Mucosa of rectum (tissue), 2 donors: ENCODE results near the gene CFAP300.

Experiments used
- H3K27ac ChIP-seq, 2 donors: one replicate each; pipeline ENCODE4 v1.7.0; 2013; ENCODE audit warnings: inconsistent platforms in 2 of 2, low read depth in 2 of 2, low read length in 2 of 2
- H3K27me3 ChIP-seq, 2 donors: one replicate each; pipeline ENCODE4 v1.7.0; 2013; ENCODE audit warnings: low read length in 2 of 2; ENCODE audit not compliant: control insufficient read depth in 2 of 2, insufficient read depth in 2 of 2
- H3K36me3 ChIP-seq, 2 donors: one replicate each; pipeline ENCODE4 v1.7.0; 2013; ENCODE audit warnings: low read length in 2 of 2; ENCODE audit not compliant: control insufficient read depth in 2 of 2, insufficient read depth in 2 of 2
- H3K4me1 ChIP-seq, 2 donors: one replicate each; pipeline ENCODE4 v1.7.0; 2013; ENCODE audit warnings: low read length in 2 of 2, mild to moderate bottlenecking in 1 of 2; ENCODE audit not compliant: control insufficient read depth in 2 of 2, insufficient read depth in 2 of 2
- H3K4me3 ChIP-seq, 2 donors: one replicate each; pipeline ENCODE4 v1.7.0; 2013; ENCODE audit warnings: low read length in 2 of 2
- H3K9ac ChIP-seq, 2 donors: one replicate each; pipeline ENCODE4 v1.7.0; 2013; ENCODE audit warnings: low read length in 2 of 2, low read depth in 1 of 2, mild to moderate bottlenecking in 1 of 2
- H3K9me3 ChIP-seq, 2 donors: one replicate each; pipeline ENCODE4 v1.7.0; 2013; ENCODE audit warnings: low read length in 2 of 2; ENCODE audit not compliant: control insufficient read depth in 2 of 2
- donor health status: healthy.
- donor health status: Normal muscosa, but diverticular disease.

CFAP300 gene

GRCh38 chr11:102017026-102017425 is 30.2 kb upstream of the CFAP300 start:
- Histone ChIP-seq H3K4me3 (no peak overlapping the region), H3K9me3 (no peaks in the 10 kb centered on the region), H3K27ac (no peak overlapping the region), H3K36me3 (no peaks in the 10 kb centered on the region), H3K9ac (no peak overlapping the region), H3K27me3 (no peaks in the 10 kb centered on the region), H3K4me1 (no peaks in the 10 kb centered on the region)

DNA sequence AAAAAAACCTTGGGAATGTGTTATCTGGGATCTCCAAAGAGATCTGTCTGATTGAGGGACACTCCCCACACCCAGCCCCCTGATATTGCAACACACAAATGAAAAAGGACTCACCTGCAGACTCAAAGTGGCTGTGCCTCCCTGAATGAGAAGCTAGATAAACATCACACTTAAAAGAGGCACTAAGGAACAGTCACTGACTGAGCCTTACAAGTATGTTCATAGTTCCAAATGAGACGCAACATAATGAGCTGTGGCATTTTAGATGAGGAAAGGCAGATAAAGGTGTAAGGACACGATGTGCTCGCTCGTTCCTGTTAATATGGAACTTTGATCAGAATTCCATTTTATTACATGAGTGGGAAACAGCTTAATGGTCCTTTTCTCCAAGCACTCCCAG is 21.0 kb upstream of the CFAP300 start:
- peaks cover 0 to 3% of the 10 kb centered on the region in 2 donors for H3K4me1 ChIP-seq
- H3K27me3 ChIP-seq = no peaks in the 10 kb centered on the region
- H3K9me3 ChIP-seq = no peaks in the 10 kb centered on the region
- H3K27ac ChIP-seq = no peak overlapping the region
- no peak overlapping the region for H3K9ac ChIP-seq
- no peaks in the 10 kb centered on the region for H3K36me3 ChIP-seq
- H3K4me3 ChIP-seq = no peak overlapping the region

- Histone ChIP-seq H3K9ac (no peak overlapping the region), H3K27me3 (no peaks in the 10 kb centered on the region), H3K4me3 (no peak overlapping the region), H3K27ac (no peak overlapping the region), H3K9me3 (no peaks in the 10 kb centered on the region), H3K36me3 (no peaks in the 10 kb centered on the region), H3K4me1 (peaks cover 0 to 3% of the 10 kb centered on the region in 2 donors)
Observed at GRCh38 chr11:102026959-102027358, 20.3 kb upstream of the CFAP300 start.

DNA sequence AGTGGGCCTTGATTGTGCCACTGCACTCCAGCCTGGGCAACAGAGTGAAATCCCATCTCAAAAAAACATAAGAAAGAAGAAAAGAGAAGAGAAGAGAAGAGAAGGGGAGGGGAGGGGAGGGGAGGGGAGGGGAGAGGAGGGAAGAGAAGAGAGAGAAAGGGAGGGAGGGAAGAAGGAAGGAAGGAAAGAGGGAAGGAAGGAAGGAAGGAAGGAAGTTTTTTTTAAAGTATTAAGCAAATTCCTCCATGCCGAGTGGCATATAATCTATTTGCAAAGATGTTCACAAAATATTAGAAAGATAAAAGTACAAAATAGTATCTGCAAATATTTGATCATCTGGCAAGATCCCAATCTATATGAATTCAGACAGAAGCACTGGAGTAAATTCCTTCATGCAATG is 10.5 kb upstream of the CFAP300 start:
- Histone ChIP-seq H3K9me3 (no peaks in the 10 kb centered on the region), H3K9ac (no peak overlapping the region)

GRCh38 chr11:102046841-102047240 is 396 bp upstream of the CFAP300 start:
- Histone ChIP-seq H3K27ac (no peak overlapping the region), H3K9ac (peak overlapping the region in 1 of 2 donors; percentile 61), H3K9me3 (no peaks in the 10 kb centered on the region), H3K4me1 (no peaks in the 10 kb centered on the region), H3K27me3 (no peaks in the 10 kb centered on the region), H3K4me3 (peak overlapping the region; percentile 68 to 72), H3K36me3 (no peaks in the 10 kb centered on the region)

More for the DNA sequence above, 10.5 kb upstream of the CFAP300 start:
- Histone ChIP-seq H3K36me3 (no peaks in the 10 kb centered on the region), H3K27me3 (no peaks in the 10 kb centered on the region), H3K27ac (no peak overlapping the region), H3K4me3 (no peak overlapping the region), H3K4me1 (no peaks in the 10 kb centered on the region)

DNA sequence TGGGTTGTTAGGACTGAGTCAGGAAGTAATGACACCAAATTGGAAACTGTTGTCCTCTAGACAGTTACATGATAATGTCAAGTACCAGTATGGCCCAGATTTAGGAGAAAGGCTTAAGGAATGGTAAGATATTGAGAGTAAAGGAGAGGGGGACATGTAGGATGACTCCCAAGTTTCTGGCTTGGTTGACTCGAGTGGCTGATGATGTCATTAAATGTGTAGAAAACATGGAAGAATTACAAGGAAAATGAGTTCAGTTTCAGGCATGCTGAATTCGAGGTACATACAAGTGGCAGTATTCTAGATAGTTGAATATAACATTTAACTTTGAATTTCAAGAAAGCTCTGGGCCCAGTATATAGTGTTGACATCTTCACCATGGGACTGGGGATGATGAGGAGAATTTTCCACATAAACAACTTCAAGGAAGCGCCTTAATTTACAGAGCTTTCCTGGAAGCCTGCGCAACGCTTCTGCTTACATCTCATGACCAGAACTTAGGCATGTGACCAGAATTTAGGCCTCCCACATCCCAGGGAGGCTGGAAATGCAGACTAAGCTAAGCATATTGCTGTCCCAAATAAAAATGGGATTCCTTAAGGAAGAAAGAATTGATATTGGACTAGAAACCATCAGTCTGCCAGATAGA is 3.8 kb downstream of the CFAP300 start:
- H3K27ac ChIP-seq = no peak overlapping the region
- no peak overlapping the region for H3K9ac ChIP-seq
- no peak overlapping the region for H3K4me3 ChIP-seq
- no peaks in the 10 kb centered on the region for H3K9me3 ChIP-seq
- no peaks in the 10 kb centered on the region for H3K4me1 ChIP-seq
- no peaks in the 10 kb centered on the region for H3K36me3 ChIP-seq
- no peaks in the 10 kb centered on the region for H3K27me3 ChIP-seq

DNA sequence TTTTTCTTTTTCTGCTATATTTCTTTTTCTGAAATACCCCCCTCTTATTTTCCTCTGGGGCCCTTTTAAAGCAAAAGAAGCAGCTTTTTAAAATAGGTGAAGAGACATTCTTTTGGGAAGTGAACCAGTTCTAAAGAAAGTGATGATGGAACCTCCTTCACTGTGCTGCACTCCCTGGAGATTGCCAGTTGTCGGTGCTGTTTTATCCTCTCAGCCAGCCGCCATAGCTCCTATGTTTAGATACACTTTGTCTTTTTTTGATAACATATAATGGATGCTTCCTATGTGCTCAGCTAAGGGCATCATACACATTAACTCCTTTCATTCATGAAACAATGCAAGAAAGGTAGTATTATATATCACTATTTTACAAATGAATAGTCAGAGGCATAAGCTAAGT is 14.0 kb downstream of the CFAP300 start:
- no peaks in the 10 kb centered on the region for H3K27me3 ChIP-seq
- no peaks in the 10 kb centered on the region for H3K36me3 ChIP-seq
- H3K9ac ChIP-seq = no peak overlapping the region
- H3K9me3 ChIP-seq = no peaks in the 10 kb centered on the region
- H3K4me1 ChIP-seq = no peaks in the 10 kb centered on the region
- H3K4me3 ChIP-seq = no peak overlapping the region
- no peak overlapping the region for H3K27ac ChIP-seq

GRCh38 chr11:102062106-102062505 is 14.9 kb downstream of the CFAP300 start:
- no peaks in the 10 kb centered on the region for H3K27me3 ChIP-seq
- no peaks in the 10 kb centered on the region for H3K36me3 ChIP-seq
- no peak overlapping the region for H3K4me3 ChIP-seq
- no peak overlapping the region for H3K9ac ChIP-seq
- no peaks in the 10 kb centered on the region for H3K9me3 ChIP-seq
- no peaks in the 10 kb centered on the region for H3K4me1 ChIP-seq
- no peak overlapping the region for H3K27ac ChIP-seq

DNA sequence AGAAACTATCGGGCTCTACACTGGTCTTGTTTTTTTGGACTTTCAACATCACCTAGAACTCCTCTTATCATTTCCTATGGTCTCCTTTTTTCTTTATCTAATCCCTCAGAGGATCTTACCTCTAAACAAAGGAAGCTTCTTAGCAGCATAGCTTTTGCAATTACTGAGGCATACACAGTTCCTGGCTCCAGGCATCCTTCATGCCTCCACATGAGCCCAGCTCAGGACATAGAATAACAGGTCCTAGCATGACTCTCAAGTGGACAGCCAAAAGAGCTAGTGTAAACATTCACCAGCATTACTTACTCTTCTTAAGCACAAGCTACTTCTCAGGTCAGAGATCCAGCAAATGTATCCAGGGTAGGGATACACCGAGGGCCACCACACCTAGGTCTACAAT is 17.1 kb downstream of the CFAP300 start:
- no peaks in the 10 kb centered on the region for H3K27me3 ChIP-seq
- H3K4me3 ChIP-seq = no peak overlapping the region
- no peak overlapping the region for H3K27ac ChIP-seq
- H3K36me3 ChIP-seq = no peaks in the 10 kb centered on the region
- H3K4me1 ChIP-seq = no peaks in the 10 kb centered on the region
- no peaks in the 10 kb centered on the region for H3K9me3 ChIP-seq
- H3K9ac ChIP-seq = no peak overlapping the region

DNA sequence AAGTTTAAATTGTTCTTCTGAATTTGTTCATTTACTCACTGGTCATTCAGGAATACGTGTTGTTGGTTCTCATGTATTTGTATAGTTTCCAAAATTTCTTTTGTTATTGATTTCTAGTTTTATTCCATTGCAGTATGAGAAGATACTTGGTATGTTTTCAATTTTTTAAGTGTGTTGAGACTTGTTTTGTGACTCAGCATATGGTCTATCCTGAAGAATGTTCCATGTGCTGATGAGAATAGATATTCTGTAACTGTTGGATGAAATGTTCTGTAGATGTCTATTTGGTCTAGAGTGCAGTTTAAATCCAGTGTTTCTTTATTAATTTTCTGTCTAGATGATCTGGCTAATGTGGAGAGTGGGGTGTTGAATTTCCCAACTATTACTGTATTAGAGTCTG is 23.5 kb downstream of the CFAP300 start:
- Histone ChIP-seq H3K36me3 (no peaks in the 10 kb centered on the region), H3K4me1 (no peaks in the 10 kb centered on the region), H3K27me3 (no peaks in the 10 kb centered on the region), H3K4me3 (no peak overlapping the region), H3K9ac (no peak overlapping the region), H3K27ac (no peak overlapping the region), H3K9me3 (no peaks in the 10 kb centered on the region)
